HG02885 (cell line): ENCODE data around the gene PDK1.
"Not testable (repeated sequence)": the region's sequence is repeated elsewhere in the genome, so short reads cannot be mapped to it uniquely, and the experiment has no call there.

Source experiments
- ATAC-seq: cut with Tn5 transposase; IDR thresholded peaks from one replicate; pipeline ENCODE4 v1.9.1; 2021; ENCODE audit warnings: mild to moderate bottlenecking; ENCODE audit not compliant: unreplicated experiment, poor library complexity

The PDK1 gene

DNA sequence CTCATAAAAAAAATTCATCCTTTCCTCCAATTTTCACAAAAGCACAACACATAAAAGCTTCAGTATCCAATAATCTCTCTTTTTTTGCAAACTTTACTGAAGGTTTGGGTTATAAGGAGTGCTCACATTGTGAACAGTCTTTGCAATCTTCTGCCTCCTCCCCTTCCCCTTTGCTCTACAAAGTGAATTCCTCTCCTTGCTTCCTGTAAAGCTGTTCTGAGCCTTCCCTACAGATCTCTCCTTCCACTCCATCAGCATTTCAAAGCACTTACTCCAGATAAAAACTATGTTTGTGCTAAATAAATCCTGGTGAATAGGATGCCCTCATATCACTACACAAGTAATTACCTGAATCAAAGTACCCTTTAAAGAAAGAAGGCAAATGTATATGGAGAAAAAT is 4.6 kb upstream of the PDK1 start:
- ATAC-seq = no peak

DNA sequence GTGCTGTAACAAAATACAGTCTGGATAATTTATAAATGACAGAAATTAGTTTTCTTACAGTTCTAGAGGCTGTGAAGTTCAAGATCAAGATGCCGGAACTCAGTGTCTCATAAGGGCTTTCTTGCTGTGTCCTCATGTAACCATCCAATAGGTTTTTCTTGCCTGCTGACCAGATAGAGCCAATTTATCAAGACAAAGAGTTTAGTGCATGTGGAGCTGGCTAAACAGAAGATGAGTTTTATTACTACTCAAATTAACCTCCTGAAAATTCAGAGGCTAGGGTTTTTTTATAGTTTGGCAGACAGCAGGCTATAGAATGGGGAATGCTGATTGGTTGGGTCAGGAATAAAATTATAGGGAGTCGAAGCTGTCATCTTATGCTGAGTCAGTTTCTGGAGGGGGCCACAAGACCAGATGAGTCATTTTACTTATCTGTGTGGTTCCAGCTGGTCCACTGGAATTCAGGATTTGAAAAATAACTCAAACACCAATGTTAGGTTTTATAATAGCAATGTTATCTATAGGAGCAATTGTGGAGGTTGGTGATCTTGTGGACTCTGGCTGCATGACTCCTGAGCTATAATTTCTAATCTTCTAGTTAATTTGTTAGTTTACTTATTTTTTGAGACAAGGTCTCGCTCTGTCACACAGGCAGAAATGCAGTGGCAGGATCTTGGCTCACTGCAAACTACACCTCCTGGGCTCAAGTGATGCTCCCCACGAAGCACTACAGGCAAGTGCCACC is 3.2 kb upstream of the PDK1 start:
- no peak for ATAC-seq

DNA sequence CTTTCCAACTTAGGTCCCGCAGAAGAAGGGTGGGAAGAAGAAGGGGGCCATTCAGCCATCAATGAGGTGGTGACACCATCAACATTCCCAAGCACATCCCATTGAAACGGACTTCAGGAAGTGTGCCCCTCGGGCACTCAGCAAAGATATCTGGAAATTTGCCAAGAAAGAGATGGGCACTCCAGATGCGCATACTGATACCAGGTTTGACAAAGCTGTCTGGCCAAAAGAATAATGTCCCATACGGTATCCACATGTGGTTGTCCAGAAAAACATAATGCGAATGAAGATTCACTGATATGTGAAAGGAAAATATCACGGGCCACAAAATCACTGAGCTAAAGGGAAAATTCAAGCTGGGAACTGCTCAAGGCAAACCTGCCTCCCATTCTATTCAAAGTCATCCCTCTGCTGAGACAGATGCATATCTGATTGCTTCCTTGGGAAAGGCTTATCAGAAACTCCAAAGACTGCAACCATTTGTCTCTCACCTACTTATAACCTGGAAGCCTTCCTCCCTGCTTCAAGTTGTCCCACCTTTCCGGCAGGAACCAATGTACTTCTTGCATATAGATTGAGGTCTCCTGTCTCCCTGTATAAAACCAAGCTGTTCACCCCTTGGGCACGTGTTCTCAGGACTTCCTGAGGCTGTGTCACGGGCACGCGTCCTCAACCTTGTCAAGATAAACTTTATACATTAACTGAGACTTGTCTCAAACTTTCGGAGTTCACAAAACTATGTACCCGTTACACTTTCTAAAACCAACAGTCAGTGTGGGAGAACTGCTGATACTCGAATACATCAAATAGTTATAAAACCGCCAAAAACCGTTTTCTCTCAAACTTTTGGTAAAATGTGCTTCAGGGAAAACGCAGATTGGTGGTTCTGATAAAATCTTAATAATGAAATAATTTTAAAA is 1.3 kb upstream of the PDK1 start:
- no peak for ATAC-seq

GRCh38 chr2:172555272-172555521 is 693 bp upstream of the PDK1 start:
- ATAC-seq = no peak

DNA sequence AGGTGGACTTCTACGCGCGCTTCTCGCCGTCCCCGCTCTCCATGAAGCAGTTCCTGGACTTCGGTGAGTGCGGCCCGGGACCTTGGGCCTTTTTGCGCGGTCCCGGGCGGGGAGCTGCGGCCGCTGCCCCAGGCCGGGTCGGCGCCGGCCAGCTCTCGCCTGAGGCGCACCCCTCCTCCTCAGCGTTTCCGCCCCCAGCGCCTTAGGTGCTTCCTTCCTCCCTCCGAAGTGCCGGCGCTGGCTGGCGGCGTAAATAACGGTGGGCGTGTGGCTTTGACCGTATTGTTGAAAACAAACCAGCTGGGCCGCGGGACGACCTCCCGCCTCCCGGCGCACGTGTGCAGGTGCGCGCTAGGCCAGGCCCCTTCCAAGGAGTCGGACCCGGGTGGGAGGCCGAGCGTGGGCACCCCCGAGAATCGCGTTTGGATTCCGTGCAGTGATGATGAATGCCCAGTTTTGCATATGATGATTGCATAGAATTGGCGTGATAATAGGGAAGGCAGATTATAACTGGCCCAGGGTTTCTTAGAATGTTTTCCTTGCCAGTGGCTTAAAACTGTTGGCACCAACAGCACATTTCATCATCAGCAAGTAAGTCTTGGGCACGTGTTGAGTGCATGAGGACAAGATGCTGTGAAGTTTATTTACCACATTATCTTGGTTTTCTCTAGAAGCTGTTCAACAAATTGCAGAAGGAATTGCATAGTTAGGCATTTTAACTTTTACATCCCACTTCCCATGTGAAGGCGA is 569 bp downstream of the PDK1 start:
- peak; percentile 69 for ATAC-seq

DNA sequence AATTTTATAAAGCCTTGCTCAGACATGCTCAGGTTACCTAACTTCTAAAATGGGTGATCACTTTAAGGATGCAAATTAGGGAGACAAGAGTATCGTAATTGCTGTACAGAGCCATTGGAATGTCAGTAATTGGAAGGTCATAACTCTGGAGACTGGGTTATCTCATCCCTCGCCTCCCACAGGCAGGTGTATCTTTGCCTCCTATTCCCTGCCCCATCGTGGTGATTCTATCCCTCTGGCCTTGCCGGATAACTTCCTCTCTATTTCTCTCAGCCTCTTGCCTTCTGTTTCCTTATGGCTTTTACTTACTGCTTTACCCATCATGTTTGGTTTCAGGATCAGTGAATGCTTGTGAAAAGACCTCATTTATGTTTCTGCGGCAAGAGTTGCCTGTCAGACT is 2.5 kb downstream of the PDK1 start:
- ATAC-seq = no peak

DNA sequence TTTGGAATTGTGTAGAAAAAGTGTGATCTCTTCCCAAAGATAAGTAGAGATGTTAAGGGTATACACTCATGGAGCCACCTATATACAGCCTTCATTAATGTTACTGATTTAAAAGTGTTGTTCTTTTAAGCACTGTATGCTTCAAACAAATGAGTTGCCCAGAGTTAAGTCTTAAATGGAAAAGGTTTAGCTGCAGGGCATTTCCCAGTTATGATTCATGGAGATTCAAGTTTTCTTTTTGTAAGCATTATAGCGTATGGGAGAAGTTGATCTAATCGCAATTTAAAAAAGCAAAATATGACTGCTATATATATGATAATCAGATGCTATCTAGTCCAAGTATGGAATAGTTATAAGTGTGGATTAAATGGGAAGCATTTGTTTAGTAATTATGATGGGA is 4.8 kb downstream of the PDK1 start:
- no peak for ATAC-seq

GRCh38 chr2:172561270-172561669 is 5.4 kb downstream of the PDK1 start:
- ATAC-seq = no peak

DNA sequence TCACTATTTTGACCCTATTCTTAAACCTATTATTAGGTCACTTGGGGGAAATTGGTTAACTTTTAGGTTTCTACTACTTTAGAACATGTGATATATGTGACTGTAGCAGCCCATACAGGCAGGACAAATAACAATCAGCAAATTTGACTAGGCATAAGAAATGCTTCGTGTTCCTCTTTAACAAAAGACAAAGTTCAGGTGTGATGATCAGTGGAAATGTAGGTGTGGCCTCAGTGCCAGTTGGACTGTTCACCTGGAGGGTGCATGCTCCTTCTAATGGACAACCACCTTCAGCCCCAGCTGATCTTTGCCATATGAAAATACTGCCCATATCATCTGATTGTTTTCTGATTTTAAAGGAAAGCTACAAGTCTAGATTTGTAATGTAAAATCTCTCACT is 6.4 kb downstream of the PDK1 start:
- no peak for ATAC-seq

DNA sequence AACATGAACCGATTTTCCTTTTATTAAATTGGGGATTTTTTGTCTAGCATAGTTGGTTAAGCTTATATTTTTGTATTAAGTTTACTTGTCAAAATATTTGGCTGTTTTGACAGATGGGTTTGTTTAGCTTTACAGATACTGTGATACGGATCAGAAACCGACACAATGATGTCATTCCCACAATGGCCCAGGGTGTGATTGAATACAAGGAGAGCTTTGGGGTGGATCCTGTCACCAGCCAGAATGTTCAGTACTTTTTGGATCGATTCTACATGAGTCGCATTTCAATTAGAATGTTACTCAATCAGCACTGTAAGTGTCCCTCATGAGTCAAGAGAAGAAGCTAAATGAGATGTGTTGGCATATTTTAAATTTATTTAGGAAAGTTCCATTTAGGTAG is 8.5 kb downstream of the PDK1 start:
- no peak for ATAC-seq

- no peak for ATAC-seq
These were observed 15.4 kb downstream of the PDK1 start for GRCh38 chr2:172571245-172571644.

DNA sequence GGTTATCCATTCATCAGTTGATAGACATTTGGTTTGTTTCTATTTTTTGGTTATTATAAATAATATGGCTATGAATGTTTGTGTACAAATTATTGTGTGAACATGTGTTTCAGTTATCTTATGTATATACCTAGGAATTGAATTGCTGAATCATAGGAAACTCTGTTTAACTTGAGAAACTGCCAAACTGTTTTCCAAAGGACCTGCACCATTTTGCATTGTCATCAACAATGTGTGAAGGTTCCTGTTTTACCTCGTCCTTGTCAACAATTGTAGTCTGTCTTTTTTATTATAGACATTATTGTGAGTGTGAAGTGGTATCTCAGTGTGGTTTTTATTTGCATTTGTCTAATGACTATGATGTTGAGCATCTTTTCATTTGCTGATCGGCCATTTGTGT is 17.1 kb downstream of the PDK1 start:
- no peak for ATAC-seq

DNA sequence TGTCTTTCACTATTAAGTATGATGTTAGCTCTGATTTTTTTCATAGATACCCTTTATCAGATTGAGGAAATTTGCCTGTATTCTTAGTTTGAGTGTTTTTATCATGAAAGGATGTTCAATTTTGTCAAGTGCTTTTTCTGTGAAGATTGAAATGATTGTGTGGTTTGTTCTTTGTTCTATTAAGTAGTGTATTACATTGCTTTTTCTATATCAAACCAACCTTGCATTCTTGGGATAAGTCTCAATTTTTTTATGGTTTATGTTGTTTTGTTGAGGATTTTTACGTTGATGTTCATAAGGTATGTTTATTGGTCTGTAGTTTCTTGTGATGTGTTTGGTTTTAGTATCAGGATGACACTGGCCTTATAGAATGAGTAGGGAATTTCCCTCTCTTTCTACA is 19.1 kb downstream of the PDK1 start:
- ATAC-seq = no peak

DNA sequence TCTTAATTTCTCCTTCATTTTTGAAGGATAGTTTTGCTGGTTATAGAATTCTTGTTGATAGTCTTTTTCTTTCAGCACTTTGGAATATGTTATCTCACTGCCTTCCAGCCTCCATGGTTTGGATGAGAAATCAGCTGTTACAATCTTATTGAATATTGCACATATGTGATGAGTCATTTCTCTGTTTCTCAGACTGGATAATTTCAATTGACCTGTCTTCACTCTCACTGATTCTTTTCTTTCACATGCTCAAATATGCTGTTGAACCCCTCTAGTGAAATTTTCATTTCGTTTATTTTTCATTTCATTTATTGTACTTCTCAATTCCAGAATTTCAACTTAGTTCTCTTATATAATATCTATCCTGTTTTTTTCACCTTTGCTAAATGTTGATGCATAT is 22.2 kb downstream of the PDK1 start:
- ATAC-seq = no peak

DNA sequence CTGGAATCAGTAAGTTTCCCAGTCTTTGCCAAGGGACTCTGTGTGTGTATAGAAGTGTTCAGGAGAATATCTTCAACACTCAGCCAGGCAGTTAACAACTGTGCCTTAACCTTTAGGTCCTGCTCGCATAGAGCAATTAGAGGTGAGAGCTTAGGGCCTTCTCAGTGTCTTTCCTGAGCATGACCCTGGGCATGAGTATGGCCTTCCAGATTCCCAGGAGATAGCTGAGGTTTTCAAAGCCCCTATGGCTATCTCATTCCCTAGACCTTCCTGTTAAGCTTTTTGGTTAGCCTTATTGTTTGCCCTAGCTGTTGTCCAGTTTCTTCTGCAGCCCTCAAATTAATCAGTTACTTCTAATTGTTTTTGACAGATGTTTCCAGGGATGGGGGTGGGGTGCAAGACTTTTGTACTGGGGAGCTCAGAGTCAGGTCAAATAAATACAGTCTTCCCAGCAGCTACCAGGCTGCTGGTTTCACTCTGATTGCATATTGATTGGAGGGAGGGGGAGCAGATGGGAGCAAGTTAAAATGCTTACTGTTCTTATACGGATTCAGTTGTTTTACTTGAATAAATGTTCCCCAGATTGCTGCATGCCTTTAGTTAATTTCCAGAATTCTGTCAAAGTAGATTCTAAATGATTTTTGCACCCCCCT is 23.1 kb downstream of the PDK1 start:
- ATAC-seq = no peak

DNA sequence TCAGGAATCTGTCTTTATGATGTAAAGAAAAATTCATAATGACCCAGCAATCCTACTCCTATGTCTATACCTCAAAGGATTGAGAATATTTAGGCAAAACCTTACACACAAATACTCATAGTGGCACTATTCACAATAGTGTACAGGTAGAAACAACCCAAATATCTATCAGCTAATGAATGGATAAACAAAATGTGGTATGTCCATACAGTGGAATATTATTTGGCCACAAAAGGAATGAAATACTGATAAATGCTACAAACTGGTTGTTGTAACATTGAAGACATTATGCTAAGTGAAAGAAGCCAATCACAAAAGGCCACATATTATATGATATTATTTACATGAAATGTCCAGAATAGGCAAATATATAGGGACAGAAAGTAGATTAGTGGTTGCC is 24.7 kb downstream of the PDK1 start:
- no peak for ATAC-seq

GRCh38 chr2:172582656-172583055 is 26.8 kb downstream of the PDK1 start:
- no peak for ATAC-seq

DNA sequence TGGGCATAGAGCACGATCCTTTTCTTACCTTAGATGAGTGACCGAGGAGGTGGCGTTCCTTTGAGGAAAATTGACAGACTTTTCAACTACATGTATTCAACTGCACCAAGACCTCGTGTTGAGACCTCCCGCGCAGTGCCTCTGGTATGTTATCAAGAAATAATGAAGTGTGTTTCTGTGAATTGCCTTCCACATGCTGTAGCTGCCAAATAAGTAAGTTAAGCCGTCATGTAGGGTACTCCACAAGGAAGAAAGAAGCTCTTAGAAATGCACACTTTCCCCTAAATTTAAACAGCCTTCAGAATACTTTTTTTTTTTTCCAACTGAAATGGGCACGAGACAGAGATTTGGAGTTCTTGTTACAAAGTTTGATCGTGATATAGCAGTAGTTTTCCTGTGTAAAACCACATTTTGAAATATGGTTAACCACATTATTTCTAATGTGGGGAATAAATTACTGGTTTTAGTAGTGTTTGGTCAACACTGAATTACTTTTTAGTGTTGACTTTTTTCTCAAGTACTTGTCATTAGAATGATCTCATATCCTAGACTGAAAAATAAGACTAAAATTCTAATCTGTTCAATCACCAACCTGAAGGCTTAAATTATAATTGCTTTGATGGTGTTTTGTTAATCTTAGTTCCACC is 30.5 kb downstream of the PDK1 start:
- ATAC-seq = no peak

- not testable (repeated sequence) for ATAC-seq
These were observed 31.3 kb downstream of the PDK1 start for GRCh38 chr2:172587231-172587630.

DNA sequence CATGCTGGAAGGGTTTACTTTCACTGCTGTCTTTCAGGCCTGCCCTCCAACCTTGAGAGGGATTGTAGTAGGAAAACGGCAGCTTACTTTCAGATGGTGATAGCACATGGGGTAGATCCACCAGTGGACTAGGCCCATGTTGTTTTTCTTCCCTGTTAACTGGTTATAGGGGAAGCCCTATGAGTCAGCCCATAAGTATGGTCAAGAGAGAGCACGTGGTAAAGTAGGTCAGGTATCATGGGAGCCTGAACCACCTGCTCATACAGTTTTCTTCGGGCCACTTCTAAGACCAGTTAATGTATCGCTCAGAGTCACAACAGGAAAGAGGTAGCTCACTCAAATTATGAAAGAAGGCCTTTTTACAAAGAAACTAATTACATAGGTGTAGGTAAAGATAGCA is 33.0 kb downstream of the PDK1 start:
- no peak for ATAC-seq
